Thoracic aorta (tissue), 2 donors: Measurements from ENCODE around the gene CHD9. TPM values are rescaled to one million over a fixed set of nuclear protein-coding genes. Genes with fewer than 3 reads are reported as not detected.

Source experiments
- ATAC-seq: fragments of 150-250 bp; one replicate; pipeline ENCODE4 v1.8.0; 2017; ENCODE audit warnings: low read depth; ENCODE audit not compliant: insufficient number of reproducible peaks, low FRiP score
- DNase-seq: peaks from one replicate; pipeline ENCODE4 v3.0.0-alpha.2; 2020; ENCODE audit warnings: low spot score
- H3K27ac ChIP-seq, 2 donors: fragments of 200-600 bp; sonication (generic); 1 replicate in 1 of 2; 2 replicates in 1 of 2; pipeline ENCODE4 v1.5.1; 2016; ENCODE audit warnings: mild to moderate bottlenecking in 2 of 2, moderate library complexity in 2 of 2
- H3K27me3 ChIP-seq: fragments of 200-600 bp; sonication (generic); replicated peaks from 2 replicates; pipeline ENCODE4 v1.6.0; 2016; ENCODE audit warnings: mild to moderate bottlenecking; ENCODE audit not compliant: insufficient read depth
- H3K36me3 ChIP-seq: fragments of 200-600 bp; sonication (generic); one replicate; pipeline ENCODE4 v1.5.1; 2016
- H3K4me1 ChIP-seq, 2 donors: fragments of 200-600 bp; sonication (generic); 1 replicate in 1 of 2; 2 replicates in 1 of 2; pipeline versions ENCODE4 v1.5.1 to v1.6.0; 2016; ENCODE audit warnings: low read depth in 2 of 2, mild to moderate bottlenecking in 1 of 2; ENCODE audit not compliant: control insufficient read depth in 1 of 2
- H3K4me3 ChIP-seq: fragments of 200-600 bp; sonication (generic); 2 replicates; pipeline ENCODE4 v1.5.1; 2016; ENCODE audit warnings: mild to moderate bottlenecking
- H3K9me3 ChIP-seq: fragments of 200-600 bp; sonication (generic); 2 replicates; pipeline ENCODE4 v1.5.1; 2016
- total RNA-seq, 2 donors: library from RNA; depleted of rRNA; stranded (reverse); fragments of >200 nt; gene quantifications; one replicate each; pipeline versions ENCODE4 v1.1.0 to v1.2.3, GENCODE V29; 2016
- TF ChIP-seq, protein P1 (sequence below): fragments of 200-600 bp; sonication (generic); IDR thresholded peaks from one replicate; pipeline ENCODE4 v1.5.1; 2019; ENCODE audit warnings: antibody characterized with exemption

The CHD9 gene
- total RNA-seq, 2 donors from 2014 or later = 71.3 to 152 TPM

- H3K27me3 ChIP-seq = no peaks in the 10 kb centered on the region
- no peaks in the 10 kb centered on the region for H3K9me3 ChIP-seq
- DNase-seq (no peak), ATAC-seq (no peak)
- no peaks in the 10 kb centered on the region for H3K36me3 ChIP-seq
- TF ChIP-seq, protein P1, sequence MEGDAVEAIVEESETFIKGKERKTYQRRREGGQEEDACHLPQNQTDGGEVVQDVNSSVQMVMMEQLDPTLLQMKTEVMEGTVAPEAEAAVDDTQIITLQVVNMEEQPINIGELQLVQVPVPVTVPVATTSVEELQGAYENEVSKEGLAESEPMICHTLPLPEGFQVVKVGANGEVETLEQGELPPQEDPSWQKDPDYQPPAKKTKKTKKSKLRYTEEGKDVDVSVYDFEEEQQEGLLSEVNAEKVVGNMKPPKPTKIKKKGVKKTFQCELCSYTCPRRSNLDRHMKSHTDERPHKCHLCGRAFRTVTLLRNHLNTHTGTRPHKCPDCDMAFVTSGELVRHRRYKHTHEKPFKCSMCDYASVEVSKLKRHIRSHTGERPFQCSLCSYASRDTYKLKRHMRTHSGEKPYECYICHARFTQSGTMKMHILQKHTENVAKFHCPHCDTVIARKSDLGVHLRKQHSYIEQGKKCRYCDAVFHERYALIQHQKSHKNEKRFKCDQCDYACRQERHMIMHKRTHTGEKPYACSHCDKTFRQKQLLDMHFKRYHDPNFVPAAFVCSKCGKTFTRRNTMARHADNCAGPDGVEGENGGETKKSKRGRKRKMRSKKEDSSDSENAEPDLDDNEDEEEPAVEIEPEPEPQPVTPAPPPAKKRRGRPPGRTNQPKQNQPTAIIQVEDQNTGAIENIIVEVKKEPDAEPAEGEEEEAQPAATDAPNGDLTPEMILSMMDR = no peak
- peak overlapping the region; percentile 94 for H3K4me3 ChIP-seq
- H3K27ac ChIP-seq = peak overlapping the region; percentile 90 to 94
- peaks cover 12 to 31% of the 10 kb centered on the region in 2 donors for H3K4me1 ChIP-seq
These were observed 74.7 kb downstream of the CHD9 start for GRCh38 chr16:53129281-53130158.

DNA sequence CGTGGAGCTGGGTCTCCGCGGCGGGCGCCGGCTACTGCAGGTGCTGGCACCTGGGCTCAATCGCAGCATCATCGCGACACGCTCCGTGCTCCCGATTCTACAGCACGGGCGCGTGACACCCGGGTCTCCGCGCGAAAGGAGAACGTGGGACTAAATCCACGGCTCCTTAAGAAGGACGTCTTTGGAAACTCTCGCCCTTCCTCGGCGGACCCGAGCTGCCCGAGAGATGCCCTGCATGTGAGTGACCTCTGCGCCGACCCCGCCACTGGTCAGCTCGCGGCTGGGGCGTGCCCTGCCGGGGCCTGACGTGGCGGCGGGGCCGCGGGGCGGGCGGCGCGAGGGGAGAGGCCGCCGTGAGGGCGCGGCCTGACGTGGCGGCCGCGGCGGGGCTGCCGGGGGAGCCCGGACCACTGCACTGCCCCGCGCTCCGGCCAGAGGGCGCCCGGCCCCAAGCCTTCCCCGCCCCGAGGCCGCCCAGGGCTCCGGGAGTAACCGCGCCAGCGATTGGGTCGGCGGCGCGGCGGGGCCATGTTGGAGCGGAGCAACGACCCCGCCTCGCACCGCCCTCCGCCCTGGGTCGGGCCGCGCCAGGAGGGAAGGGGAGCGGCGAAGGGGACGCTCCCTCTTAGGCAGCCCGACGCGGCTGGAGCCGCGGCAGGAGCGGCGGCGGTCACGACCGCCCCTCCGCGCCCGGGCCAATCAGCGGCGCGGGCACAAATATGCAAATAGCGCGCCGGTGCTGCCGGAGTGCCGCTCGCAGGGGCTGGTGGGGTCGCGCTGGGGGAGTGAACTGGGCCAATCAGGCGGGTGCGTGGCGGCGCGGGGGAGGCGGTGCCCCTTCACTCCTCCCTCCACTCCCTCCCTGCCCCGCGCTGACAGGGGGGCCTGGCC lies 75.6 kb downstream of the CHD9 start:
- TF ChIP-seq, protein P1 = peak; percentile 47
- H3K27me3 ChIP-seq = no peaks in the 10 kb centered on the region
- ATAC-seq = peak; percentile 93
- H3K4me3 ChIP-seq = peak overlapping the region; percentile 94
- no peaks in the 10 kb centered on the region for H3K9me3 ChIP-seq
- peaks cover 12 to 39% of the 10 kb centered on the region in 2 donors for H3K4me1 ChIP-seq
- no peaks in the 10 kb centered on the region for H3K36me3 ChIP-seq
- DNase-seq = peak; percentile 79
- peak overlapping the region; percentile 90 to 94 for H3K27ac ChIP-seq

DNA sequence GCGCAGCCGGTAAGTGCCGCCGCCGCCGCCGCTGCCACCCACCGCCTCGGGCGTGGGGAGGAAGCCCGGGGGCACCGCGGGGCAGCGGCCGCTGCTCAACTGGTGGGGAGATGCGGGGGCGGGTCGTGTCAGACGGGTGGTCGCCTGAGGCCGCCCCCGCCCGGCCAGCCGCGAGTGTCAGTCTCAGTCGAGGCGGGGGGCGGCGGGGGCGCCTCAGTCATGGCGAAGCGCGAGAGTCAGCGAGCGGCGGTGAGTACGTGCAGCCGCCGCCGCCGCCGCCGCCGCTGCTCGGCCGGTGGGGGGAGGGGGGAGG lies 76.2 kb downstream of the CHD9 start:
- ATAC-seq = no peak

DNA sequence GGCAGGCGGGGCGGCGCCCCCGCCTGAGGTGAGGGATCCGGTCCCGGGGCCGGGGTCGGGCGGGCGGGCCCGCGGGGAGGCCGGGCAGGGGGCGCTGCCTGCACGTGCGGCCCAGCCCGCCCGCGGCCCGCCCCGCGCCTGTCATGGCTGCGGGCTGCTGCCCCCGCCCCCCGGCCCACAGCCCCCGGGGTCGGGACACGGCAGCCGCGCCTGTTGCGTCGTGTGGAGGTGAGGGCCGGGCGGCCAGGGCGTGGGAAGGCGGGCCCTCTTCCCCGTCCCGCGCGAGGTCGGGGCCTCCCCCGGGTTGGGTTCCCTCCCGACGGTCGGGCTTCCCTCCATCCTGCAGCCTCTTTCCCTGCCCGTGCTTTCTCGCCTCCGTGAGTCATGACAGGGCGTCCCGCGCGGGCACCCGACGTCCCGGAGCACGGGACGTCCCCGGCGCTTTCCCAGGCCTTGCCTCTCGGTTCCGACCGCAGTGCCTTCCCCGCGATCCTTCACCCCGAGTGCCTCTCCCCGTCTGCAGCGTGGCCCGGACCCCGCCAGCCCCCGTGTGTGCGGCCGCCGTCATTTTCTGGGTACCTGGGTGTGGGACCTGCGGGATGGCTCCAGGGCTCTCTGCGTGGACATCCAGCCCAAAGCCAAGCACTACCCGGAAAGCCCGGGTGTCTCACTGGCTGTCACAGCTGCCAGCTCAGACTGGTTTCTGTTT lies 76.7 kb downstream of the CHD9 start:
- H3K27me3 ChIP-seq = no peaks in the 10 kb centered on the region
- DNase-seq (peak; percentile 21), ATAC-seq (peak; percentile 32)
- TF ChIP-seq, protein P1 = no peak
- H3K27ac ChIP-seq = peak overlapping the region; percentile 87 to 89
- peaks cover 12 to 46% of the 10 kb centered on the region in 2 donors for H3K4me1 ChIP-seq
- H3K36me3 ChIP-seq = no peaks in the 10 kb centered on the region
- H3K4me3 ChIP-seq = peak overlapping the region; percentile 94
- no peaks in the 10 kb centered on the region for H3K9me3 ChIP-seq

More for the DNA sequence above, 76.2 kb downstream of the CHD9 start:
- H3K36me3 ChIP-seq = no peaks in the 10 kb centered on the region
- H3K27me3 ChIP-seq = no peaks in the 10 kb centered on the region
- peaks cover 12 to 40% of the 10 kb centered on the region in 2 donors for H3K4me1 ChIP-seq
- peak overlapping the region; percentile 90 to 93 for H3K27ac ChIP-seq
- H3K9me3 ChIP-seq = no peaks in the 10 kb centered on the region
- TF ChIP-seq, protein P1 = no peak
- peak overlapping the region; percentile 94 for H3K4me3 ChIP-seq
- DNase-seq = no peak
